Subcutaneous abdominal adipose tissue (tissue), 5 donors: Measurements from ENCODE around the gene TULP3.

Experiments used
- H3K27ac ChIP-seq: one replicate; pipeline ENCODE4 v1.7.0; 2013; ENCODE audit warnings: low read depth, mild to moderate bottlenecking, inconsistent platforms, low read length, moderate library complexity
- H3K27me3 ChIP-seq, 5 donors: one replicate each; pipeline ENCODE4 v1.7.0; 2013; ENCODE audit warnings: low read length in 5 of 5, inconsistent platforms in 1 of 5; ENCODE audit not compliant: control insufficient read depth in 5 of 5, insufficient read depth in 4 of 5
- H3K36me3 ChIP-seq, 5 donors: one replicate each; pipeline ENCODE4 v1.7.0; 2013; ENCODE audit warnings: low read length in 5 of 5; ENCODE audit not compliant: control insufficient read depth in 5 of 5, insufficient read depth in 5 of 5
- H3K4me1 ChIP-seq, 5 donors: one replicate each; pipeline ENCODE4 v1.7.0; 2013; ENCODE audit warnings: low read length in 5 of 5, mild to moderate bottlenecking in 3 of 5, moderate library complexity in 1 of 5; ENCODE audit not compliant: control insufficient read depth in 5 of 5, insufficient read depth in 5 of 5
- H3K4me3 ChIP-seq, 5 donors: one replicate each; pipeline ENCODE4 v1.7.0; 2013; ENCODE audit warnings: low read length in 5 of 5, low read depth in 1 of 5
- H3K9ac ChIP-seq, 5 donors: one replicate each; pipeline ENCODE4 v1.7.0; 2013; ENCODE audit warnings: low read length in 5 of 5, mild to moderate bottlenecking in 4 of 5, moderate library complexity in 3 of 5
- H3K9me3 ChIP-seq, 5 donors: one replicate each; pipeline ENCODE4 v1.7.0; 2013; ENCODE audit warnings: low read length in 5 of 5; ENCODE audit not compliant: control insufficient read depth in 5 of 5
- donor health status: healthy.
- donor health status: healthy.
- donor health status: healthy.
- donor health status: healthy.
- donor health status: healthy.

Gene TULP3

GRCh38 chr12:2890388-2891239, at the start of gene TULP3:
TSS of gene TULP3 (plus strand) at chr12:2890891. CDS start at chr12:2890948, 57 bp downstream.
- Histone ChIP-seq H3K4me1 (peaks cover 5 to 36% (median 27%) of the 10 kb centered on the region in 5 donors), H3K27me3 (no peaks in the 10 kb centered on the region), H3K9me3 (no peaks in the 10 kb centered on the region), H3K27ac (peak within 1 kb of the TSS; percentile 97), H3K4me3 (peak within 1 kb of the TSS; percentile 71 to 91 (median 90)), H3K9ac (peak within 1 kb of the TSS; percentile 73 to 95 (median 93)), H3K36me3 (peaks cover 0 to 4% (median 0%) of the 10 kb centered on the region in 5 donors)

GRCh38 chr12:2841056-2841650, 49.5 kb upstream of the TULP3 start:
- H3K27me3 ChIP-seq: peaks cover 0 to 2% (median 0%) of the 10 kb centered on the region in 5 donors
- H3K27ac ChIP-seq: no peak overlapping the region
- no peaks in the 10 kb centered on the region for H3K9me3 ChIP-seq
- H3K4me3 ChIP-seq: no peak overlapping the region
- H3K4me1 ChIP-seq: peaks cover 0 to 14% (median 0%) of the 10 kb centered on the region in 5 donors
- no peak overlapping the region for H3K9ac ChIP-seq
- peaks cover 0 to 36% (median 17%) of the 10 kb centered on the region in 5 donors for H3K36me3 ChIP-seq

GRCh38 chr12:2842948-2843347, 47.7 kb upstream of the TULP3 start:
- Histone ChIP-seq H3K36me3 (peaks cover 3 to 31% (median 16%) of the 10 kb centered on the region in 5 donors), H3K9me3 (no peaks in the 10 kb centered on the region), H3K27ac (no peak overlapping the region), H3K4me3 (no peak overlapping the region), H3K27me3 (no peaks in the 10 kb centered on the region), H3K4me1 (peaks cover 0 to 14% (median 0%) of the 10 kb centered on the region in 5 donors), H3K9ac (no peak overlapping the region)

GRCh38 chr12:2844786-2845185, 45.9 kb upstream of the TULP3 start:
- Histone ChIP-seq H3K27me3 (no peaks in the 10 kb centered on the region), H3K9ac (no peak overlapping the region), H3K27ac (no peak overlapping the region), H3K36me3 (peaks cover 3 to 19% (median 11%) of the 10 kb centered on the region in 5 donors), H3K9me3 (no peaks in the 10 kb centered on the region), H3K4me1 (peaks cover 0 to 18% (median 3%) of the 10 kb centered on the region in 5 donors), H3K4me3 (no peak overlapping the region)

GRCh38 chr12:2845280-2845679, 45.4 kb upstream of the TULP3 start:
- H3K27me3 ChIP-seq: no peaks in the 10 kb centered on the region
- no peak overlapping the region for H3K9ac ChIP-seq
- H3K27ac ChIP-seq: no peak overlapping the region
- H3K4me1 ChIP-seq: peaks cover 0 to 18% (median 3%) of the 10 kb centered on the region in 5 donors
- peaks cover 3 to 17% (median 11%) of the 10 kb centered on the region in 5 donors for H3K36me3 ChIP-seq
- no peak overlapping the region for H3K4me3 ChIP-seq
- H3K9me3 ChIP-seq: no peaks in the 10 kb centered on the region

GRCh38 chr12:2851931-2852330, 38.8 kb upstream of the TULP3 start:
- Histone ChIP-seq H3K4me1 (peaks cover 0 to 5% (median 2%) of the 10 kb centered on the region in 5 donors), H3K9ac (no peak overlapping the region), H3K9me3 (no peaks in the 10 kb centered on the region), H3K36me3 (peaks cover 0 to 3% (median 3%) of the 10 kb centered on the region in 5 donors), H3K27me3 (no peaks in the 10 kb centered on the region), H3K4me3 (no peak overlapping the region), H3K27ac (no peak overlapping the region)

GRCh38 chr12:2853626-2854025, 37.1 kb upstream of the TULP3 start:
- Histone ChIP-seq H3K27ac (no peak overlapping the region), H3K27me3 (no peaks in the 10 kb centered on the region), H3K4me3 (no peak overlapping the region), H3K9ac (no peak overlapping the region), H3K36me3 (peaks cover 0 to 13% (median 9%) of the 10 kb centered on the region in 5 donors), H3K9me3 (no peaks in the 10 kb centered on the region), H3K4me1 (peaks cover 0 to 5% (median 2%) of the 10 kb centered on the region in 5 donors)

- Histone ChIP-seq H3K9ac (no peak overlapping the region), H3K4me3 (no peak overlapping the region), H3K27ac (no peak overlapping the region), H3K4me1 (peaks cover 0 to 2% (median 0%) of the 10 kb centered on the region in 5 donors), H3K27me3 (no peaks in the 10 kb centered on the region), H3K36me3 (peaks cover 3 to 14% (median 9%) of the 10 kb centered on the region in 5 donors), H3K9me3 (no peaks in the 10 kb centered on the region)
Observed at GRCh38 chr12:2854669-2855453, 35.8 kb upstream of the TULP3 start.

GRCh38 chr12:2855546-2855945, 35.1 kb upstream of the TULP3 start:
- Histone ChIP-seq H3K36me3 (peaks cover 3 to 14% (median 9%) of the 10 kb centered on the region in 5 donors), H3K27me3 (no peaks in the 10 kb centered on the region), H3K9me3 (no peaks in the 10 kb centered on the region), H3K9ac (no peak overlapping the region), H3K27ac (no peak overlapping the region), H3K4me1 (no peaks in the 10 kb centered on the region), H3K4me3 (no peak overlapping the region)
